ENCODE results near the gene ALDH2.

Gene ALDH2

GRCh38 chr12:111781085-111781658, 14.4 kb downstream of the ALDH2 start:
- no peaks in the 10 kb centered on the region for H3K36me3 ChIP-seq (ENCODE audit: control insufficient read depth, insufficient read depth, low read length)
- H3K4me1 ChIP-seq = no peaks in the 10 kb centered on the region
- H3K27ac ChIP-seq = no peak overlapping the region
- no peaks in the 10 kb centered on the region for H3K9me3 ChIP-seq (ENCODE audit: control insufficient read depth, low read length)
- no peak overlapping the region for H3K4me3 ChIP-seq (ENCODE audit: low read depth, low read length)
- H3K79me2 ChIP-seq = no peaks in the 10 kb centered on the region
- no peak overlapping the region for H2AFZ ChIP-seq
- H3K27me3 ChIP-seq (ENCODE audit: control insufficient read depth, insufficient read depth, low read length) = no peaks in the 10 kb centered on the region
- H3K4me2 ChIP-seq (ENCODE audit: low read length) = no peak overlapping the region
- no peak overlapping the region for H3K9ac ChIP-seq
- TF ChIP-seq CTCF (IDR thresholded peaks at IDR 0.05) = no peak

- H3K4me1 ChIP-seq = no peaks in the 10 kb centered on the region
- H3K9ac ChIP-seq = no peak overlapping the region
Observed at GRCh38 chr12:111783046-111783445, 16.3 kb downstream of the ALDH2 start.

GRCh38 chr12:111784953-111785352, 18.2 kb downstream of the ALDH2 start:
- Histone ChIP-seq H3K27me3 (ENCODE audit: control insufficient read depth, insufficient read depth, low read length) (no peaks in the 10 kb centered on the region), H3K4me2 (ENCODE audit: low read length) (no peak overlapping the region), H3K4me1 (no peaks in the 10 kb centered on the region), H3K27ac (no peak overlapping the region), H2AFZ (no peak overlapping the region), H3K79me2 (no peaks in the 10 kb centered on the region), H3K4me3 (ENCODE audit: low read depth, low read length) (no peak overlapping the region), H3K9me3 (ENCODE audit: control insufficient read depth, low read length) (no peaks in the 10 kb centered on the region), H3K9ac (no peak overlapping the region), H3K36me3 (ENCODE audit: control insufficient read depth, insufficient read depth, low read length) (no peaks in the 10 kb centered on the region)
- no peak for TF ChIP-seq CTCF (IDR thresholded peaks at IDR 0.05)

More at GRCh38 chr12:111783046-111783445, 16.3 kb downstream of the ALDH2 start:
- TF ChIP-seq CTCF (IDR thresholded peaks at IDR 0.05) = no peak
- Histone ChIP-seq H3K27me3 (ENCODE audit: control insufficient read depth, insufficient read depth, low read length) (no peaks in the 10 kb centered on the region), H3K9me3 (ENCODE audit: control insufficient read depth, low read length) (no peaks in the 10 kb centered on the region), H3K27ac (no peak overlapping the region), H3K36me3 (ENCODE audit: control insufficient read depth, insufficient read depth, low read length) (no peaks in the 10 kb centered on the region), H3K4me2 (ENCODE audit: low read length) (no peak overlapping the region), H3K4me3 (ENCODE audit: low read depth, low read length) (no peak overlapping the region), H3K79me2 (no peaks in the 10 kb centered on the region), H2AFZ (no peak overlapping the region)

GRCh38 chr12:111785651-111786050, 18.9 kb downstream of the ALDH2 start:
- no peak for TF ChIP-seq CTCF (IDR thresholded peaks at IDR 0.05)
- H3K36me3 ChIP-seq (ENCODE audit: control insufficient read depth, insufficient read depth, low read length) = no peaks in the 10 kb centered on the region

GRCh38 chr12:111788178-111788654, 21.5 kb downstream of the ALDH2 start:
- Histone ChIP-seq H3K27me3 (ENCODE audit: control insufficient read depth, insufficient read depth, low read length) (no peaks in the 10 kb centered on the region), H3K79me2 (no peaks in the 10 kb centered on the region), H3K27ac (no peak overlapping the region), H3K4me2 (ENCODE audit: low read length) (no peak overlapping the region), H3K9ac (no peak overlapping the region), H3K9me3 (ENCODE audit: control insufficient read depth, low read length) (no peaks in the 10 kb centered on the region), H3K4me1 (no peaks in the 10 kb centered on the region), H3K36me3 (ENCODE audit: control insufficient read depth, insufficient read depth, low read length) (no peaks in the 10 kb centered on the region), H3K4me3 (ENCODE audit: low read depth, low read length) (no peak overlapping the region), H2AFZ (no peak overlapping the region)
- TF ChIP-seq CTCF (IDR thresholded peaks at IDR 0.05) = no peak

More at GRCh38 chr12:111785651-111786050, 18.9 kb downstream of the ALDH2 start:
- Histone ChIP-seq H3K79me2 (no peaks in the 10 kb centered on the region), H3K9me3 (ENCODE audit: control insufficient read depth, low read length) (no peaks in the 10 kb centered on the region), H3K27me3 (ENCODE audit: control insufficient read depth, insufficient read depth, low read length) (no peaks in the 10 kb centered on the region), H2AFZ (no peak overlapping the region), H3K9ac (no peak overlapping the region), H3K4me3 (ENCODE audit: low read depth, low read length) (no peak overlapping the region), H3K4me1 (no peaks in the 10 kb centered on the region), H3K27ac (no peak overlapping the region), H3K4me2 (ENCODE audit: low read length) (no peak overlapping the region)
